Karpas-422 (cell line): ENCODE data around the gene NTM. TPM values are rescaled to one million over a fixed set of nuclear protein-coding genes. Genes with fewer than 3 reads are reported as not detected.

Experiments used
- DNase-seq: peaks from one replicate; pipeline ENCODE4 v3.0.0-alpha.2; 2015
- H2AFZ ChIP-seq: fragments of 200-600 bp; sonication (generic); 2 replicates; pipeline ENCODE4 v1.6.1; 2014; ENCODE audit warnings: antibody characterized with exemption, low read length, mixed read lengths
- H3K27ac ChIP-seq: fragments of 200-600 bp; sonication (generic); 2 replicates; pipeline ENCODE4 v1.5.1; 2014; ENCODE audit warnings: mild to moderate bottlenecking, low read length, moderate library complexity
- H3K27me3 ChIP-seq: fragments of 200-600 bp; sonication (generic); 2 replicates; pipeline ENCODE4 v1.6.1; 2014; ENCODE audit warnings: low read length, mixed read lengths
- H3K36me3 ChIP-seq: fragments of 200-600 bp; sonication (generic); 2 replicates; pipeline ENCODE4 v1.6.1; 2014; ENCODE audit warnings: low read length, mixed read lengths; ENCODE audit not compliant: insufficient read depth
- H3K4me1 ChIP-seq: fragments of 200-600 bp; sonication (generic); 2 replicates; pipeline ENCODE4 v1.6.1; 2014; ENCODE audit warnings: mild to moderate bottlenecking, low read length, mixed read lengths
- H3K4me2 ChIP-seq: fragments of 200-600 bp; sonication (generic); 2 replicates; pipeline ENCODE4 v1.6.1; 2014; ENCODE audit warnings: low read length, low read depth, mild to moderate bottlenecking; ENCODE audit not compliant: poor library complexity, severe bottlenecking
- H3K4me3 ChIP-seq: fragments of 200-600 bp; sonication (generic); 2 replicates; pipeline ENCODE4 v1.5.1; 2014; ENCODE audit warnings: mild to moderate bottlenecking, antibody characterized with exemption, low read length, mixed read lengths
- H3K79me2 ChIP-seq: fragments of 200-600 bp; sonication (generic); 2 replicates; pipeline ENCODE4 v1.6.1; 2014; ENCODE audit warnings: mild to moderate bottlenecking, low read length, mixed read lengths
- H3K9ac ChIP-seq: fragments of 200-600 bp; sonication (generic); 2 replicates; pipeline ENCODE4 v1.6.0; 2014; ENCODE audit warnings: low read length
- H3K9me2 ChIP-seq: fragments of 200-600 bp; sonication (generic), shearing (Covaris generic); replicated peaks from 2 replicates; pipeline ENCODE4 v1.6.0; 2014; ENCODE audit warnings: mild to moderate bottlenecking, low read length, moderate library complexity; ENCODE audit not compliant: insufficient read depth
- H3K9me3 ChIP-seq: fragments of 300-700, 200-600 bp; sonication (generic); 2 replicates; pipeline ENCODE4 v1.6.1; 2014; ENCODE audit warnings: low read length, mixed read lengths
- H4K20me1 ChIP-seq: fragments of 200-600 bp; sonication (generic); 2 replicates; pipeline ENCODE4 v1.6.1; 2014; ENCODE audit warnings: mild to moderate bottlenecking, antibody characterized with exemption, low read length, low read depth; ENCODE audit not compliant: insufficient read depth
- total RNA-seq: library from RNA; depleted of rRNA; stranded (reverse); fragments of >200 nt; shearing (Covaris generic); gene quantifications from 2 replicates; pipeline ENCODE4 v1.2.3, GENCODE V29; 2014; ENCODE audit warnings: low replicate concordance

The NTM gene
- total RNA-seq, 1 experiment from 2014 or later, result not detected

GRCh38 chr11:132035228-132035627, 664.8 kb downstream of the NTM start:
- Histone ChIP-seq H3K9ac (no peak overlapping the region), H3K79me2 (no peaks in the 10 kb centered on the region), H3K4me1 (no peaks in the 10 kb centered on the region), H3K9me3 (no peaks in the 10 kb centered on the region), H3K27ac (no peak overlapping the region), H2AFZ (no peak overlapping the region), H3K9me2 (no peaks in the 10 kb centered on the region), H3K4me2 (no peak overlapping the region), H3K4me3 (no peak overlapping the region), H3K27me3 (no peaks in the 10 kb centered on the region), H4K20me1 (no peaks in the 10 kb centered on the region), H3K36me3 (no peaks in the 10 kb centered on the region)
- no peak for DNase-seq

- H3K4me3 ChIP-seq, result no peak overlapping the region
- H3K9me3 ChIP-seq, result no peaks in the 10 kb centered on the region
- no peaks in the 10 kb centered on the region for H3K36me3 ChIP-seq
- no peaks in the 10 kb centered on the region for H3K79me2 ChIP-seq
- H4K20me1 ChIP-seq, result no peaks in the 10 kb centered on the region
- no peaks in the 10 kb centered on the region for H3K9me2 ChIP-seq
- no peak for DNase-seq
- no peaks in the 10 kb centered on the region for H3K27me3 ChIP-seq
- H3K27ac ChIP-seq, result no peak overlapping the region
- H3K4me2 ChIP-seq, result no peak overlapping the region
- H3K4me1 ChIP-seq, result no peaks in the 10 kb centered on the region
- H2AFZ ChIP-seq, result no peak overlapping the region
- no peak overlapping the region for H3K9ac ChIP-seq
Measured at GRCh38 chr11:132035766-132036165, 665.4 kb downstream of the NTM start.

DNA sequence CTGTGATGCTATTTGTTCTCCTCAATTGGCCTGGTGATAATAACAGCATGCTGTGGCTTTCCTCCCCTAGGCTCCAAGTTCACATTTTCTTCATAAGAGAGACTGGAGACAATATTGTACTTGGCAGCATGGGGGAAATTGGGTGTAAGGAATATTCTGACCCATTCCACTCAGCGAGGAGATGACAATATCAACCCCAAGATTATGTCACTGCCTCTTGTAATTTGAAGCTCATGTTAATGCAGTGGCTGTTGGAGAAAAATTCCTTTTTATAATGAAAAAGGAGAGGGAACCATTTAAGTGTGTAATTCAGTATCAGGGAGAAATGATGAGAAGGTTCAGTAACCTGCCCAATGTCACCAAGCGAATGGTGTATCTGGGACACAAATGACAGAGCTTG, 665.8 kb downstream of the NTM start:
- no peaks in the 10 kb centered on the region for H4K20me1 ChIP-seq
- H3K36me3 ChIP-seq, result no peaks in the 10 kb centered on the region
- H3K9ac ChIP-seq, result no peak overlapping the region
- H3K9me2 ChIP-seq, result no peaks in the 10 kb centered on the region
- H3K4me2 ChIP-seq, result no peak overlapping the region
- H3K4me1 ChIP-seq, result no peaks in the 10 kb centered on the region
- H3K27me3 ChIP-seq, result no peaks in the 10 kb centered on the region
- DNase-seq, result no peak
- H3K9me3 ChIP-seq, result no peaks in the 10 kb centered on the region
- H2AFZ ChIP-seq, result no peak overlapping the region
- no peak overlapping the region for H3K4me3 ChIP-seq
- no peaks in the 10 kb centered on the region for H3K79me2 ChIP-seq
- H3K27ac ChIP-seq, result no peak overlapping the region

- Histone ChIP-seq H3K36me3 (no peaks in the 10 kb centered on the region), H3K4me2 (no peak overlapping the region), H3K79me2 (no peaks in the 10 kb centered on the region), H3K27me3 (no peaks in the 10 kb centered on the region), H3K4me1 (no peaks in the 10 kb centered on the region), H3K9ac (no peak overlapping the region), H3K4me3 (no peak overlapping the region), H3K27ac (no peak overlapping the region), H3K9me2 (no peaks in the 10 kb centered on the region), H3K9me3 (no peaks in the 10 kb centered on the region), H2AFZ (no peak overlapping the region), H4K20me1 (no peaks in the 10 kb centered on the region)
- DNase-seq, result no peak
Measured at GRCh38 chr11:132036746-132037466, 666.5 kb downstream of the NTM start.

DNA sequence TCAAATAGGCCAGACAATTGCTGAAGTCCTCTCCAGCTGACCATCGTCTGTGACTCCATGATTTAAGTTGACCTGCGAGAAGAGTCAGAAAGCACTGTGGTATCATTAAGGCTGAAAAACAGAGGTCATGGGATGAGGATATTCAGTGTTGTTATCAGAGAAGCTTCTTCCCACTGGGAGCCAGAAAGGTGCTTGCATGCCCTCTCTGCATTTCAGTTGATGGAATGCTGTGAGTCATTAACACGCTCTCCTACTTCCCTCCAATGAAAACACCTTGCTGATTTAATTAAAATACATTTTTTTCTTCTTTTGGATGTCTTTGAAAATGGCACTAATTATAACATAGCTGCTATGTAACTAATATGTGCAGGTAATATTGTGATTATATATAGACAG, 667.0 kb downstream of the NTM start:
- no peak for DNase-seq
- no peak overlapping the region for H3K9ac ChIP-seq
- H2AFZ ChIP-seq, result no peak overlapping the region
- H3K36me3 ChIP-seq, result no peaks in the 10 kb centered on the region
- no peaks in the 10 kb centered on the region for H3K4me1 ChIP-seq
- H4K20me1 ChIP-seq, result no peaks in the 10 kb centered on the region
- H3K27ac ChIP-seq, result no peak overlapping the region
- no peaks in the 10 kb centered on the region for H3K9me2 ChIP-seq
- H3K79me2 ChIP-seq, result no peaks in the 10 kb centered on the region
- H3K27me3 ChIP-seq, result no peaks in the 10 kb centered on the region
- no peak overlapping the region for H3K4me3 ChIP-seq
- H3K9me3 ChIP-seq, result no peaks in the 10 kb centered on the region
- no peak overlapping the region for H3K4me2 ChIP-seq

- Histone ChIP-seq H3K9me2 (no peaks in the 10 kb centered on the region), H3K9ac (no peak overlapping the region), H3K27me3 (no peaks in the 10 kb centered on the region), H3K27ac (no peak overlapping the region), H3K79me2 (no peaks in the 10 kb centered on the region), H4K20me1 (no peaks in the 10 kb centered on the region), H3K9me3 (no peaks in the 10 kb centered on the region), H2AFZ (no peak overlapping the region), H3K4me1 (no peaks in the 10 kb centered on the region), H3K36me3 (no peaks in the 10 kb centered on the region), H3K4me3 (no peak overlapping the region), H3K4me2 (no peak overlapping the region)
- no peak for DNase-seq
Measured at GRCh38 chr11:132037956-132038355, 667.5 kb downstream of the NTM start.

GRCh38 chr11:132039521-132039920, 669.1 kb downstream of the NTM start:
- Histone ChIP-seq H3K4me3 (no peak overlapping the region), H3K4me2 (no peak overlapping the region), H3K9me2 (no peaks in the 10 kb centered on the region), H3K9me3 (no peaks in the 10 kb centered on the region), H3K79me2 (no peaks in the 10 kb centered on the region), H3K9ac (no peak overlapping the region), H3K27me3 (no peaks in the 10 kb centered on the region), H3K36me3 (no peaks in the 10 kb centered on the region), H4K20me1 (no peaks in the 10 kb centered on the region), H3K4me1 (no peaks in the 10 kb centered on the region), H2AFZ (no peak overlapping the region), H3K27ac (no peak overlapping the region)
- no peak for DNase-seq

- Histone ChIP-seq H3K9me2 (no peaks in the 10 kb centered on the region), H3K4me1 (no peaks in the 10 kb centered on the region), H3K4me3 (no peak overlapping the region), H3K27ac (no peak overlapping the region), H3K36me3 (no peaks in the 10 kb centered on the region), H3K79me2 (no peaks in the 10 kb centered on the region), H3K9me3 (no peaks in the 10 kb centered on the region), H3K9ac (no peak overlapping the region), H3K4me2 (no peak overlapping the region), H4K20me1 (no peaks in the 10 kb centered on the region), H3K27me3 (no peaks in the 10 kb centered on the region), H2AFZ (no peak overlapping the region)
- no peak for DNase-seq
Measured at GRCh38 chr11:132042296-132042695, 671.9 kb downstream of the NTM start.
